Stimulated activated CD4-positive, alpha-beta T cell treated with anti-CD3 and anti-CD28 coated beads, Interleukin-4, amount 100 ng/mL, for 48 hours (primary cell): ENCODE results near the gene TRAF3.
"Not testable (repeated sequence)": the region's sequence is repeated elsewhere in the genome, so short reads cannot be mapped to it uniquely, and the experiment has no call there.

Source experiments
- DNase-seq, 2 donors: peaks; one replicate each; pipeline ENCODE4 v3.0.0-alpha.2; 2020; ENCODE audit warnings: low read depth in 2 of 2

TRAF3 gene

GRCh38 chr14:102866982-102867761, 89.9 kb downstream of the TRAF3 start:
- no peak for DNase-seq

GRCh38 chr14:102867826-102868580, 90.8 kb downstream of the TRAF3 start:
- DNase-seq, result no peak

GRCh38 chr14:102868956-102869547, 91.8 kb downstream of the TRAF3 start:
- no peak for DNase-seq

- no peak for DNase-seq
Measured at GRCh38 chr14:102870246-102870645, 93.0 kb downstream of the TRAF3 start.

GRCh38 chr14:102870994-102871831, 94.0 kb downstream of the TRAF3 start:
- DNase-seq, result no peak

GRCh38 chr14:102872020-102872419, 94.8 kb downstream of the TRAF3 start:
- DNase-seq, result no peak

- DNase-seq, result no peak
Measured at GRCh38 chr14:102873131-102873530, 95.9 kb downstream of the TRAF3 start.

GRCh38 chr14:102873546-102874061, 96.4 kb downstream of the TRAF3 start:
- no peak for DNase-seq

- no peak for DNase-seq
Measured at GRCh38 chr14:102875652-102876051, 98.4 kb downstream of the TRAF3 start.

GRCh38 chr14:102877511-102877910, 100.3 kb downstream of the TRAF3 start:
- DNase-seq, result not testable (repeated sequence)

- DNase-seq, result no peak
Measured at GRCh38 chr14:102878174-102878969, 101.1 kb downstream of the TRAF3 start.

- no peak for DNase-seq
Measured at GRCh38 chr14:102878970-102879460, 101.8 kb downstream of the TRAF3 start.

GRCh38 chr14:102882226-102882906, 105.1 kb downstream of the TRAF3 start:
- DNase-seq, result no peak

GRCh38 chr14:102883089-102883541, 105.9 kb downstream of the TRAF3 start:
- peak in 1 of 2 donors; percentile 17 for DNase-seq

GRCh38 chr14:102883554-102883953, 106.3 kb downstream of the TRAF3 start:
- DNase-seq, result no peak

- no peak for DNase-seq
Measured at GRCh38 chr14:102885737-102886447, 108.6 kb downstream of the TRAF3 start.

GRCh38 chr14:102888748-102889147, 111.5 kb downstream of the TRAF3 start:
- DNase-seq, result no peak

GRCh38 chr14:102889615-102890014, 112.4 kb downstream of the TRAF3 start:
- DNase-seq, result no peak

GRCh38 chr14:102891111-102891510, 113.9 kb downstream of the TRAF3 start:
- no peak for DNase-seq
